Bronchial epithelial cell (primary cell): Measurements from ENCODE around the gene MLXIPL. TPM values are rescaled to one million over a fixed set of nuclear protein-coding genes. Genes with fewer than 3 reads are reported as not detected.
A peak's percentile ranks its signal among the peaks of the same experiment; 100 is the strongest.

Experiments used
- DNase-seq: peaks from one replicate; pipeline ENCODE4 v3.0.0-alpha.2; 2010; ENCODE audit warnings: low read depth
- FAIRE-seq: peaks from 2 replicates; lab custom pipeline; 2011; peaks lifted over from hg19 to GRCh38; lab: Jason Lieb, UNC
- H3K27me3 ChIP-seq: 2 replicates; pipeline ENCODE4 v1.5.1; 2011; ENCODE audit warnings: low read length; ENCODE audit not compliant: control insufficient read depth, insufficient read depth
- H3K36me3 ChIP-seq: 2 replicates; pipeline ENCODE4 v1.5.1; 2011; ENCODE audit warnings: low read length; ENCODE audit not compliant: control insufficient read depth, insufficient read depth
- H3K4me3 ChIP-seq: 2 replicates; pipeline ENCODE4 v1.5.1; 2011; ENCODE audit warnings: mild to moderate bottlenecking, low read depth, low read length, control low read depth
- CTCF ChIP-seq: IDR thresholded peaks from 2 replicates; pipeline ENCODE4 v1.5.1; 2011; ENCODE audit warnings: mild to moderate bottlenecking, moderate library complexity, low read length, control low read depth, inconsistent platforms; ENCODE audit not compliant: insufficient read depth, severe bottlenecking
- total RNA-seq: library from RNA; depleted of rRNA; stranded (reverse); fragments of >200 nt; gene quantifications from 2 replicates; pipeline ENCODE4 v1.2.1, GENCODE V29; 2014

The MLXIPL gene
- total RNA-seq, 1 donor from 2014 or later: not detected

- H3K36me3 ChIP-seq: no peaks in the 10 kb centered on the region
- FAIRE-seq (no peak), DNase-seq (no peak)
- no peak overlapping the region for H3K4me3 ChIP-seq
- TF ChIP-seq CTCF: no peak
- no peaks in the 10 kb centered on the region for H3K27me3 ChIP-seq
These were observed 11.3 kb upstream of the MLXIPL start for GRCh38 chr7:73635428-73636200.

- no peaks in the 10 kb centered on the region for H3K36me3 ChIP-seq
- TF ChIP-seq CTCF: no peak
- no peak overlapping the region for H3K4me3 ChIP-seq
- no peak for DNase-seq
- no peak for FAIRE-seq
- H3K27me3 ChIP-seq: no peaks in the 10 kb centered on the region
These were observed 9.5 kb upstream of the MLXIPL start for GRCh38 chr7:73633844-73634243.

- TF ChIP-seq CTCF: no peak
- FAIRE-seq: no peak
- Histone ChIP-seq H3K27me3 (peaks cover 4% of the 10 kb centered on the region), H3K4me3 (no peak overlapping the region), H3K36me3 (no peaks in the 10 kb centered on the region)
- DNase-seq: no peak
These were observed 9.0 kb upstream of the MLXIPL start for GRCh38 chr7:73633323-73633722.

- H3K4me3 ChIP-seq: no peak overlapping the region
- DNase-seq (no peak), FAIRE-seq (no peak)
- H3K27me3 ChIP-seq: peaks cover 12% of the 10 kb centered on the region
- H3K36me3 ChIP-seq: no peaks in the 10 kb centered on the region
- no peak for TF ChIP-seq CTCF
These were observed 7.2 kb upstream of the MLXIPL start for GRCh38 chr7:73631558-73631957.

GRCh38 chr7:73628504-73628903, 4.2 kb upstream of the MLXIPL start:
- no peak for FAIRE-seq
- DNase-seq: no peak
- Histone ChIP-seq H3K36me3 (no peaks in the 10 kb centered on the region), H3K4me3 (no peak overlapping the region), H3K27me3 (peaks cover 16% of the 10 kb centered on the region)
- no peak for TF ChIP-seq CTCF

- TF ChIP-seq CTCF: peak; percentile 25
- H3K4me3 ChIP-seq: no peak overlapping the region
- DNase-seq: peak; percentile 30
- no peaks in the 10 kb centered on the region for H3K36me3 ChIP-seq
- FAIRE-seq: no peak
- peaks cover 26% of the 10 kb centered on the region for H3K27me3 ChIP-seq
These were observed 2.5 kb upstream of the MLXIPL start for GRCh38 chr7:73626814-73627213.
